HepG2 (cell line): Measurements from ENCODE around the gene EEF1AKMT3.

Experiments
- CHCHD3 ChIP-seq: sonication (generic); formaldehyde crosslinking; IDR thresholded peaks from 2 replicates; pipeline ENCODE4 v1.8.0; 2022; ENCODE audit warnings: mild to moderate bottlenecking, missing genetic modification reagents, moderate library complexity
- GABPA ChIP-seq, 2 experiments: IDR thresholded peaks; 2 replicates each; pipeline ENCODE4 v1.6.1; 2011 to 2016; ENCODE audit warnings: low read depth in 2 of 2, low read length in 1 of 2, missing biosample characterization in 1 of 2, missing genetic modification characterization in 1 of 2
- MAF1 ChIP-seq: sonication (generic); formaldehyde crosslinking; IDR thresholded peaks from 2 replicates; pipeline ENCODE4 v1.5.0; 2020; ENCODE audit warnings: missing genetic modification reagents, borderline replicate concordance
- NR2C2 ChIP-seq: sonication (generic); formaldehyde crosslinking; IDR thresholded peaks from 2 replicates; pipeline ENCODE4 v1.4.0; 2020; ENCODE audit warnings: missing genetic modification reagents, mild to moderate bottlenecking, moderate library complexity, borderline replicate concordance
- RAD21 ChIP-seq: fragments of 450-650 bp; formaldehyde crosslinking; IDR thresholded peaks from 2 replicates; pipeline ENCODE4 v1.5.0; 2020; ENCODE audit warnings: mild to moderate bottlenecking
- SRSF9 ChIP-seq: fragments of 200-400 bp; formaldehyde crosslinking; IDR thresholded peaks from 2 replicates; pipeline ENCODE4 v1.6.1; 2018; ENCODE audit warnings: borderline replicate concordance, mild to moderate bottlenecking, low read depth, low read length; ENCODE audit not compliant: insufficient read depth, poor library complexity, severe bottlenecking
- ZBTB8A ChIP-seq: sonication (generic); formaldehyde crosslinking; IDR thresholded peaks from 2 replicates; pipeline ENCODE4 v1.4.0; 2020; ENCODE audit warnings: mild to moderate bottlenecking, low read depth, missing genetic modification reagents, borderline replicate concordance
- ZNF44 ChIP-seq: sonication (generic); formaldehyde crosslinking; IDR thresholded peaks from 2 replicates; pipeline ENCODE4 v1.5.1; 2020; ENCODE audit warnings: mild to moderate bottlenecking, missing genetic modification reagents
- TF ChIP-seq, protein P1 (sequence below): IDR thresholded peaks from 2 replicates; pipeline ENCODE4 v1.6.1; 2012; ENCODE audit warnings: low read depth, low read length, improper control_type of control experiment
- TF ChIP-seq, protein P2 (sequence below), 2 experiments: IDR thresholded peaks; 2 replicates each; pipeline ENCODE4 v1.6.1; 2011 to 2012; ENCODE audit warnings: low read length in 2 of 2, borderline replicate concordance in 1 of 2, low read depth in 1 of 2, mild to moderate bottlenecking in 1 of 2, moderate library complexity in 1 of 2
- TF ChIP-seq, protein P3 (sequence below): sonication (generic); formaldehyde crosslinking; IDR thresholded peaks from 2 replicates; pipeline ENCODE4 v1.5.1; 2020; ENCODE audit warnings: mild to moderate bottlenecking, moderate library complexity, missing genetic modification reagents

DNA sequence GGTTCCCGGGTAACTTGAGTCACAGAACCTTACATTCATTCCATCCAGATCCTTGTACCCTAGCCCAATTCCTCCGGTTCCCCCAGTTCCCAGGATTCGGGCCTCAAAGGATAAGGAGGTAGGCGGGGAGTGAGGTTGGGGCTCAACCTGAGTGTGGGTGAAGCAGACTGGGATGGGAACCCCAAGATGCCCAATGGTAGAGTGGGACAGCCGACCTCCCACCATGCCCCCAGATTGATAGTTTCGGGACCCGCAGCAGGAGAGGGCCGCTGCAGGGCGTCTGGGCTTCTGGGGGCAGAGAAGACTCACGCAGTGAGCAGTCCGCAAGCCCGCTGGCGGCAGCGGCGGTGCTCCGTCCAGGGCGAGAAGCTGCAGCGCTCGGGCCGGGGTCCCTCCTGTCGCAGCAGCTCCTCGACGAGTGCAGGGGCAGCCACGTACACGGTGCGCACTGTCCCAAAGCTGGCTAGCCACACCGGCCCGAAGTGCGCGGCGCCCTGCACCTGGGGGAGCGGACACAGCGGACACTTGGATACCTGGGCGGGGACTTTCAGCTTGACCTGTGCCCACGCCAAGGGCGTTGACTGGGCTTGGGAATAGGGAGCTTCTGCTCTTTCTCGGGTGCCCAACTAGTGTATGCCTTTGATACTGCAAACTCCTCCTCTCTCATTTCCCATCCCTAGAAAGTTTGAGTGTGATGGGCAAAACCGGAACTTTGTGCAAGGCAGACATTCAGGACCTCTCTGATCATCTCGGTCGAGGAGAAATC lies 6.5 kb upstream of the EEF1AKMT3 start:
- TF ChIP-seq GABPA (IDR thresholded peaks at IDR 0.05; ENCODE audit: low read depth, low read length) = no peak
- no peak for TF ChIP-seq GABPA (CRISPR knock-in tag; IDR thresholded peaks at IDR 0.05; ENCODE audit: low read depth)
- TF ChIP-seq, protein P1, sequence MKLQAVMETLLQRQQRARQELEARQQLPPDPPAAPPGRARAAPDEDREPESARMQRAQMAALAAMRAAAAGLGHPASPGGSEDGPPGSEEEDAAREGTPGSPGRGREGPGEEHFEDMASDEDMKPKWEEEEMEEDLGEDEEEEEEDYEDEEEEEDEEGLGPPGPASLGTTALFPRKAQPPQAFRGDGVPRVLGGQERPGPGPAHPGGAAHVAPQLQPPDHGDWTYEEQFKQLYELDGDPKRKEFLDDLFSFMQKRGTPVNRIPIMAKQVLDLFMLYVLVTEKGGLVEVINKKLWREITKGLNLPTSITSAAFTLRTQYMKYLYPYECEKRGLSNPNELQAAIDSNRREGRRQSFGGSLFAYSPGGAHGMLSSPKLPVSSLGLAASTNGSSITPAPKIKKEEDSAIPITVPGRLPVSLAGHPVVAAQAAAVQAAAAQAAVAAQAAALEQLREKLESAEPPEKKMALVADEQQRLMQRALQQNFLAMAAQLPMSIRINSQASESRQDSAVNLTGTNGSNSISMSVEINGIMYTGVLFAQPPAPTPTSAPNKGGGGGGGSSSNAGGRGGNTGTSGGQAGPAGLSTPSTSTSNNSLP = no peak
- TF ChIP-seq, protein P2, sequence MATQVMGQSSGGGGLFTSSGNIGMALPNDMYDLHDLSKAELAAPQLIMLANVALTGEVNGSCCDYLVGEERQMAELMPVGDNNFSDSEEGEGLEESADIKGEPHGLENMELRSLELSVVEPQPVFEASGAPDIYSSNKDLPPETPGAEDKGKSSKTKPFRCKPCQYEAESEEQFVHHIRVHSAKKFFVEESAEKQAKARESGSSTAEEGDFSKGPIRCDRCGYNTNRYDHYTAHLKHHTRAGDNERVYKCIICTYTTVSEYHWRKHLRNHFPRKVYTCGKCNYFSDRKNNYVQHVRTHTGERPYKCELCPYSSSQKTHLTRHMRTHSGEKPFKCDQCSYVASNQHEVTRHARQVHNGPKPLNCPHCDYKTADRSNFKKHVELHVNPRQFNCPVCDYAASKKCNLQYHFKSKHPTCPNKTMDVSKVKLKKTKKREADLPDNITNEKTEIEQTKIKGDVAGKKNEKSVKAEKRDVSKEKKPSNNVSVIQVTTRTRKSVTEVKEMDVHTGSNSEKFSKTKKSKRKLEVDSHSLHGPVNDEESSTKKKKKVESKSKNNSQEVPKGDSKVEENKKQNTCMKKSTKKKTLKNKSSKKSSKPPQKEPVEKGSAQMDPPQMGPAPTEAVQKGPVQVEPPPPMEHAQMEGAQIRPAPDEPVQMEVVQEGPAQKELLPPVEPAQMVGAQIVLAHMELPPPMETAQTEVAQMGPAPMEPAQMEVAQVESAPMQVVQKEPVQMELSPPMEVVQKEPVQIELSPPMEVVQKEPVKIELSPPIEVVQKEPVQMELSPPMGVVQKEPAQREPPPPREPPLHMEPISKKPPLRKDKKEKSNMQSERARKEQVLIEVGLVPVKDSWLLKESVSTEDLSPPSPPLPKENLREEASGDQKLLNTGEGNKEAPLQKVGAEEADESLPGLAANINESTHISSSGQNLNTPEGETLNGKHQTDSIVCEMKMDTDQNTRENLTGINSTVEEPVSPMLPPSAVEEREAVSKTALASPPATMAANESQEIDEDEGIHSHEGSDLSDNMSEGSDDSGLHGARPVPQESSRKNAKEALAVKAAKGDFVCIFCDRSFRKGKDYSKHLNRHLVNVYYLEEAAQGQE (IDR thresholded peaks at IDR 0.05; ENCODE audit: borderline replicate concordance in 1 of 2, low read depth in 1 of 2, low read length in 2 of 2) = no peak
- TF ChIP-seq ZBTB8A (CRISPR knock-in tag) = no peak
- no peak for TF ChIP-seq ZNF44 (CRISPR knock-in tag)
- TF ChIP-seq MAF1 (CRISPR knock-in tag) = no peak
- TF ChIP-seq, protein P3, sequence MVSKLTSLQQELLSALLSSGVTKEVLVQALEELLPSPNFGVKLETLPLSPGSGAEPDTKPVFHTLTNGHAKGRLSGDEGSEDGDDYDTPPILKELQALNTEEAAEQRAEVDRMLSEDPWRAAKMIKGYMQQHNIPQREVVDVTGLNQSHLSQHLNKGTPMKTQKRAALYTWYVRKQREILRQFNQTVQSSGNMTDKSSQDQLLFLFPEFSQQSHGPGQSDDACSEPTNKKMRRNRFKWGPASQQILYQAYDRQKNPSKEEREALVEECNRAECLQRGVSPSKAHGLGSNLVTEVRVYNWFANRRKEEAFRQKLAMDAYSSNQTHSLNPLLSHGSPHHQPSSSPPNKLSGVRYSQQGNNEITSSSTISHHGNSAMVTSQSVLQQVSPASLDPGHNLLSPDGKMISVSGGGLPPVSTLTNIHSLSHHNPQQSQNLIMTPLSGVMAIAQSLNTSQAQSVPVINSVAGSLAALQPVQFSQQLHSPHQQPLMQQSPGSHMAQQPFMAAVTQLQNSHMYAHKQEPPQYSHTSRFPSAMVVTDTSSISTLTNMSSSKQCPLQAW (CRISPR knock-in tag) = no peak
- TF ChIP-seq RAD21 (CRISPR knock-in tag) = no peak; the same call in 1 of the 2 replicates
- no peak for TF ChIP-seq CHCHD3 (CRISPR knock-in tag)
- TF ChIP-seq SRSF9 = no peak
- TF ChIP-seq NR2C2 (CRISPR knock-in tag) = peak; percentile 4; the same call in 1 of the 2 replicates
